IPS-11a (cell line): ENCODE measurements around the gene ATP4A.

Experiments
- H3K4me3 ChIP-seq: one replicate; pipeline ENCODE4 v1.5.1; 2013; ENCODE audit warnings: low read depth, low read length, control low read depth

Gene ATP4A

DNA sequence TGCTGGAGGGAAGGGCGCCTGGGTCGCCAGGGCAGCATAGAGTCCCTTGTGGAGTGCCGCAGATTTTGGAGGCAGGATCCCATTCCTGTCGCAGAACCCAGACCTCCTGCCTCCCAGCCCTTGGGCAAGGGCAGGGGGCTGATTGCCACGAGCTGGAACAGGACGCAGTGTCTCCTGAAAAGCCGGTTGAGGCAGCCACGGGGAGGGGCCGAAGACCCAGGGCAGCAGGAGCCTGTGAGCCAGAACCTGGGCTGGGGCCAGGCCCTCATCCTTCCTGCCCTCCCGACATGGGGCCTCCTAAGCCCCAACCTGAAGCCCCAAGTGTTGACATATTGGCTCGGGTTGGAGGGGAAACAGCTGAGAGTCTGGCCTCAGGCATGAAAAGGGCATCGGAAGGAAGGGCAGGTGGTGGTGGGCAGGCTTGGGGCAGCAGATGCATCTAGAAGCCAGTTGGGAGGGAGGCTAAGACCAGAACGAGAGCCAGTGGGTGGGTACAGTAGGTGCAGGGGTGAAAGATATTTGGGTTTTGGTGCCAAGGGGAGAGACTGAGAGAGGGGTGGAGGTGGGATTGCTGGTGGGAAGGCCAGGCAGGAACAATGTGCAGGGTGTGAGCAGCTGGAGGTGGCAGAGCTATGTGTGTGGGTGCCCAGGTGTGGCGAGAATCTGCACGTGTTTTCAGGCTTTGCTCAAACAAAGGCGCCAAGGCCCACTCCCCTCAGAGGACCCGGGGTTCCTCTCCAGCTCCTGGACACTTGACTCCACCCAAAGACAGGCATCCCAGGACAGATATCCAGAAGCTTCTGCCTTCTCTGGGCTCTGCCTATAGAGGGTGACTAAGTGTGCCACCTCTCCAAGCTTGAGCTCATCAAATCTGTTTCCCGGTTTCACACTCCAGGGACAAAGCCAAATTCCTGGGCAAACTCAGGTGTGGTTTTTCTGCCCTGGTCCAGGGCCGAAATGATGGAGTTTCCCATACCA, 33.9 kb downstream of the ATP4A start:
- H3K4me3 ChIP-seq, result no peak overlapping the region

DNA sequence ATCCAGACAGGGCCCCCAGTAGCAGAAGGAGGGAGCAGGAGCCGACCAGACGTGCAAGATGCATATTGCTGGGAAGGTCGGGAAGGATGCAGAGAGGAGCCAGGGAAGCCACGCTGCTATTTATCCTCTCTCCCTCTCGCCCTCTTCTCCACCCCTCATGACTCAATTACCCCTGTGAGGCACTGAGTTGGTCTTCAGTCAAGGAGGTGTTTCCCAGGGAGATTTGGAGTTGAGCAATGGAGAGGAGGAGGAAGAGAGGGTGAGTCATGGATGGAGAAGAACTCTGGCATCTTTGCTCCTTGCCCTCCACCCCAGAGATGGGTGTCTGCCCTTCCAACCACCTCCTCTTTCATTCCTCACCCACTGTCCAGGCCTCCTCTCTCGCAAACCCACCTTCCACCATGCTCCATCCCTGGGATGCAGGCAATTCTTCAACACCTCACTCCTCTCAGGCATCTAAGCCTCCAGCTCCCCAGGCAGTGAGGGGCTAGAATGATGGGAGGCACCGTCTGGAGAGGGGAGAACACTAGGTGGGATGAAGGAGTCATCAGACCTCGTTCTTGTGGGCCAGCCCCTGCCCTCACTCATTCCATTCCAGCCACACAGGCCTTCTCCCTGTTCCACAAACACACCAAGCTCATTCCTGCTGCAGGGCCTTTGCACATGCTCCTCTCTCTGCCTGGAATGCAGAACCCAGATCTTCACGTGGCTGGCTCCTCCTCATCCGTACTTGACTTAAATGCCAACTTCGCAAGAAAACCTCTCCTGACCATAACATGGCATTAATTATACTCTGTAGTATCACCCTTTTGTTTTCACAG, 35.0 kb downstream of the ATP4A start, which contains the start of gene SBSN:
Gene SBSN (minus strand): TSS at position 94 of the 821 bp plus-strand sequence. CDS start 30 bp downstream, at position 64.
- no peak within 1 kb of the TSS for H3K4me3 ChIP-seq

DNA sequence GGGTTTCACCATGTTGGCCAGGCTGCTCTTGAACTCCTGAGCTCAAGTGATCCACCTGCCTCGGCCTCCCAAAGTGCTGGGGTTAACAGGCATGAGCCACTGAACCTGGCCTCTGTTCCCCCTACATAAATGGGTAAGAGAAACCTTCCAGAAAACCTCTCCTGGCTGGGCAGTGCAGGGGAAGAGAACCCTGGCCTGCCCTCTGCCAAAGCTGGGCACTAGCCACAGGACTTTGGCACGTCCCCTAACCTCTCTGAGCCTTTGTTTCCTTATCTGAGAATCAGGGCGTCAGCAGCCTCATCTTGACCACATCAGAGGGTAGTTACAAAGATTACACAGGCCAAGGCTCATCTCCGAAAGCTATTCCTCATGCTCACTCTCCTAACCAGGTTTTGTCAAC, 37.6 kb downstream of the ATP4A start:
- no peak overlapping the region for H3K4me3 ChIP-seq

DNA sequence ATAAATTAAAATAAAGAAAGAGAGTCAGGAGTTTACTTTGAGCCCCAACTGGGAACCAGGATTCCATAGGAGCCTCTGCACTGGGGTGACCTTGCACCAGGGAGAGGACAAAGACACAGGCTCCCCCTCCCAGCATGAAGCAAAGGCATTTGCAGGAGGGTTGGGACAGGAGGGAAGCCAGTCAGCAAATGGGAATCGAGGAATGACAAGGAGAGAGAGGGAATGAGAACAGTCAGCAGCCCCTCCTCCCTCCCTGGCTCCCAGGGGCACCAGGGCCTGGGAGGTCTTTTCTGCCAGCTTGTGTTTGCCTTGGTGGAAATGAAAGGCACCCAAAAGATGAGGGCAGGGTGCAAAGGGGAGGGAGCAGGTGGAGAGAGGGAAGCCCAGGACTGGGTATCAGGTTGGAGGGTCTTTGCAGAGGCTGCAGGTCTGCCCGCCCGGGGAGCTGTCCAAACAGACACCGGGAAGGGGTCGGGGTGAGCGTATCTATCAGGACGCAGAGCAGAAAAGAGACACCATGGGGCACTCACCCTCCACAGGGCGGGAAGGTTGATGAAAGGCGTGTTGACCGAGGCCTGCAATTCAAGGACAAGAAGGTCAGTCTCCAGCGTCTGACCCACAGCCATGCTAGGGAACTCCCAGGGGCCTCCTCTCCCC, 39.1 kb downstream of the ATP4A start:
- no peak overlapping the region for H3K4me3 ChIP-seq

DNA sequence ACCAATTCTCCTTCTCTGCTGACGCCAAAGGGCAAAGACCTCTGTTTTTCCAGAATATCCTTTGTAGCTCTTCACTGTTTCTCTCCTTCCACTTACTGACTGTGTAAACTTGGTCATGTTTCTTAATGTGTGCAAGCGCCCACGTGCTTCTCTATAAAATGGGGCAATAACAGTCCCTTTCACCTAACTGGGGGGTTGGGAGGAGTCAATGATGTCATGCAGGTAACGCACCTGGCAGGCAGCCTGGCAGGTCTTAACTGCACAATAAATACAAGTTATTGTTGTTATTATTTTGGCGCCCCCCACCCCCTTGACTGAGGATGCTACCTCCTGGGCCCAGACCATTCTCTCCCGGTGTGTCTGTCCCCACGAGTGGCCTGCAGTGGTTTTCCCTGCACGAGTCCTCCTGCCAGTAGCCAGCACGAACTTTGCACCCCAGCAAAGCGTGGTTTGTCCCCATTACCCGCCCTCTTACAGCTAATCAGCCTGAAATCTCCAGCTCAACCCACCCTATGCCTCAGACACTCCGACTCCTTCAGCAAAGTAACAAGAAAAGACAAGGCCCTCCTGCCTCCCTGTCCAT, 40.6 kb downstream of the ATP4A start:
- H3K4me3 ChIP-seq, result no peak overlapping the region

DNA sequence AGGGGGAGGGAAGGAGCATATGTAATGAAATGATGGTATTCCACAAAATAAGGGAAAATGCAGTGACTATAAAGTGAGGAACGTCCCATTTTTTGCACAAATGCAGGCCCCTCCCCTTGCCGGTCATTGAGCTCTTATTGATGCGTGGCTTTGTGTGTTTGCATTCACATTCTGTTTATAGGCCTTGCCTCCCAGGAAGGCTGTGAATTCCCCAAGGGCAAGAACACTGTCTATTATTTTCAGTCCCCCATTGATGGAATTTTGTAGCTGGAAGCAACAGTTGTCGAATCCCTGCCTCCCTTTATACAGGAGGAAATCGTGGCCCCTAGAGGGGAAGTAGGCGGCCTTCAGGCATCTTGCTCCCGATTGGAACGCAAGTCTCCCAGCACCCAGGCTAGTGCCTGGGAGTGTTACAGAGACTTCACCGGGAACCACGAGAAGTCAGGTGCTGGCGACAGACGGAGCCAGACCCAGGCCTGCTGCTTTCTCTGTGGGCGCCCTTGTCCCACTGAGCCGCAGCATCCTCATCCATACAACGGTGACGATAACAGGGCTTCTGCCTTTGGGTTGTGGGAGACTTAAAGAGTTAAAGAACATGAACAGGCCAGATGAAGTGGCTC, 42.2 kb downstream of the ATP4A start:
- no peak overlapping the region for H3K4me3 ChIP-seq

DNA sequence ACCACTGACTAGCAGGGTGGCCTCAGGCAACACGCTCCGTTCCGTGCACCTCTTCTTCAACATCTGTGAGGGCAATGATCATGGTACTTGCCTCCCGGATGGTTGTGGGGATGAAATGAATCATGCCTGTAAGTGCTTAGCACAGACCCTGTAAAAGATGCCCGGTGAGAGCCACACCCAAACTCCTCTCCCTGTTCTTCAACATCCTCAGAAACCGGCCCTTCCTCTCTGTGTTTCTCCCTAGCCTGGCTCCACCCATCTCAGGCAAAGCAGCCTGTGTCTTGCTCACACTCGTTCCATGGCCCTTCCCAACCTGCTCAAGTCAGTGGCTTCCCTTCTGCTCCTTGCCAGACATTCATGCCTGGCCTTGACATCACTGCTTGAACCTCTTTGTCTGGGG, 44.2 kb downstream of the ATP4A start:
- H3K4me3 ChIP-seq, result no peak overlapping the region

DNA sequence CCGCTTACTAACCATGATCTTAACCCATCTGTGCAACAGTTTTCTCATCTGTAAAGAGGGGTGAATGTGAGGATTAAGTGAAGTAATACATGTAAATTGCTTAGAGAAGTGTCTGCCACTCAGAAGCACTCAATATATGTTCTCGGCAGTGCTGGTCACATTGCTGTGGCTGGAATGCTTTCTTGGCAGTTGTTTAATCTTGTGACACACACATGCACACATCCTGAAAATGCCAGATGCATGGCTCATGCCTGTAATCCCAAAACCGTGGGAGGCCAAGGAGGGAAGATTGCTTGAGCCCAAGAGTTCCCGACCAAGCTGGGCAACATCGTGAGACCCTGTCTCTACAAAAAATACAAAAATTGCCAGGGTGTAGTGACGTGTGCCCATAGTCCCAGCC, 45.1 kb downstream of the ATP4A start:
- H3K4me3 ChIP-seq, result no peak overlapping the region

DNA sequence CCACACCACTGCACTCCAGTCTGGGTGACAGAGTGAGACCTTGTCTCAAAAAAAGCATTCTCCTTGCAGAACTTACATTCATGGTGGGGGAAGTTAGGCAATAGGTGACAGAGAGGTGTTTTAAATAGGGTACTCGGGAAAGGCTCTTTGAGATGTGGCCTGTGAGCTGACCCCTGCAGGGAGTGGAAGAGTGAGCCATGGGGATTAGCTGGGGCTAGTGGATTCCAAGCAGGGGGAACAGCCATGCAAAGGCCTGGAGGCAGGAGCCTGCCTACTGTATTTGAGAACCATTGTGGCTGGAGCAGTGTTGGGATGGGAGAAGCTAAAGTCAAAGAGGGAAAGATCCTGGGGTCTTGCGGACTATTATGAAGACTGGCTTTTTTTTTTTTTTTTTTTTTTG, 46.1 kb downstream of the ATP4A start:
- no peak overlapping the region for H3K4me3 ChIP-seq

DNA sequence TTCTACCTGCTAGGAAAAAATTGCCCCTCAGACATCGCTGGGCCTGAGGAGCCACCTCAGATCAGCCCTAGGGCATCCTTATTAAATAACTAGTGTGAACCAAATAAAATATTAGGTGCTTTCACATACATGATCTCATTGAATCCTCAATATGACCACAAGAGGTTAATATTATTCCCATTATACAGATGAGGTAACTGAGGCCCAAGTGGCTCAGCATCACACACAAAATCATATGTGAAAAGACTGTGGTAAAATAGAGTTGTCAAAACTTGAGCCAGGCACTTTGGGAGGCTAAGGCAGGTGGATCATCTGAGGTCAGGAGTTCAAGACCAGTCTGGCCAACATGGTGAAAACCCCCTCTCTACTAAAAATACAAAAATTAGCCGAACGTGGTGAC, 47.1 kb downstream of the ATP4A start:
- no peak overlapping the region for H3K4me3 ChIP-seq

DNA sequence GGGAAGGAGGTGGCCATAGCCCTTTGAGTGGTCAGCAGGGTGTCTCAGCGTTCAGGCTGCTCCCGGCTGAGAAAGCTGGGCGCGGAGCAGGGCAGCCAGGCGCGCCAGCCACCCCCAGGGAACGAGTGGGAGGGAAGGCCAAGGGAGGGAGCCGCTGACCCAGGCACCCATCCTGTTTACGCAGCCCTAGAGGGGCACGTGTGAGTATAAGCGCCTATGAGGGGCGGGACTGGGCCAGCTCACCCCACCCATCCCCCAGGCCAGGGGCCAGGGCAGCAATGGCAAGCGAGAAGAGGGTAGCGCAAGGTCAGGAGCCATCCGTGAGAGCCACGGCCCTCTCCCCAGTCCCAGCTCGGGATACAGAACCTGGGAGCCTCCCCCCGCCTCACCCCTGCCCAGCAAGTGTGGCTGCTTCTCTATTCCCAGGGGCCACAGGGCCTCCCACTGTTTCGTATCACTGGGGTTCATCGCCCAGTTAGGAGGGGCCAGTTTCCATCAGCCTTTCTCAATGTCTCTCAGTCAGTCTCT, 49.1 kb downstream of the ATP4A start:
- H3K4me3 ChIP-seq, result no peak overlapping the region

DNA sequence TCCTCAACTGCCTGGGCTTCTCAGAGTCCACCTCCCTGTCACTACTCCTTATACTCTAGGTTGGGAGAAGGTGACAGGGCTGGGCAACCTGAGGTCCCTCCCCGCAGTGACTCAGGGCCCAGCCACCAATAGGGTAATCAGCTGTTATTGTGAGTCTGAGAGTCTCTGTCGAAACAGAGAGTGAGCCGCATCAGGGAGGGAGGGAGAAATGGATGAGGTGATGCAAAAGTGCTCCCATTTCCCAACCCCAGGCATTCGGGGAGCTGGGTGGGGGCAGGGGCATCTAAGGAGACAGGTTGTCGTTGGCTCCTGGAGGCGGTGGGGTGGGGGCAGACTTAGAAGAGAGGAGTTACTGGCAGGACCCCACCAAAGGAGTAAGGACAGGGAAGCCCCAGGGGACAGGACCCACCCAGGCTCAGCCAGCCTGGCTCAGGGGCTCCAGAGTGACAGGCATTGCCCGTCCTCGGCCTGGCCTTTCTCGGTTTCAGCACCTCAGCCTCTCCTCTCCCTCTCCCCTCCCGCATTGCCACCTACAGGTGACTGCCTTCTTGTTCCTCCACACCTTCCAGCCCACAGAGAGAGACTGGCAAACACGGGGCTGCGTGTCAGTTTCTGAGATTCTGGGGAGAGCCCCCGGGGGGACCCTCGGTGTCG, 49.7 kb downstream of the ATP4A start, which contains the start of gene DMKN:
Gene DMKN (minus strand): TSS at position 22 of the 654 bp plus-strand sequence. CDS start 174 bp downstream, outside the sequence.
- no peak within 1 kb of the TSS for H3K4me3 ChIP-seq

DNA sequence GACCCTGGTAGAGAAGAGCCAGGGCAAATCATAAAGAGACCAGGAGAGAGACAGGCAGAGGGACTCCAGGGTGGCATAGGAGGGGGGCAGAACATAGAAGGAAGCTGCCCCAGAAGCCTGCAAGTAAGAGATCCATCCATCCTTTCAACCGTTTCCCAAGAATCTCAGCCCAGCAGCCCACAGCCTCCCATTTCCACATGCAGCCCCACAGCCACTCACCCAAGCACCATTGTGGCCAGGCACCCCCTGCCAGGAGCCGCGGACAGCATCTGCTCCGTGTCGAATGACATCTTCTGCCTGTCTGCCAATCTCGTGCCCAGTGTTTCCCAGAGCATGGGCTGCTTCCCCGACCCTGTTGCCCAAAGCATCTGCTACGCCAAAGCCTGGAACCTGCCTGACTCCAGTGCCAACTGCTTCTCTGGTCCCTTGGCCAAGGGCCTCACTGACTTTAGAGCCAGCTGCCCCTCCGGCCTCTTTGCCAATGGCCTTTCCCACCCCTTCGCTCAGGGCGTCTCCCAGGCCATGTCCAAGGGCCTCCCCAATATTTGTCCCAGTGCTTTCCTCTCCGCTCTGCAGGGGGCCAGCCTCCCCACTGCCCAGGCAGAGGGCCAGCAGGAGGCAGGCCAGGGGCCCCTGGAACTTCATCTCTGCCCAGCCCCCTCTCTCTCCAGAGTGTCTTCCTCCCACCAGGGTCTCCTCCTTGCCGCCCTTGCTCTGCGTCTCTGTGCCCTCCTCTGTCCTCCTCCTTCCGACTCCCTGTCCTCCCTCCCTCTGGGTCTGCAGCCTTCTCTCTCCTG, 50.4 kb downstream of the ATP4A start:
- H3K4me3 ChIP-seq, result no peak overlapping the region

DNA sequence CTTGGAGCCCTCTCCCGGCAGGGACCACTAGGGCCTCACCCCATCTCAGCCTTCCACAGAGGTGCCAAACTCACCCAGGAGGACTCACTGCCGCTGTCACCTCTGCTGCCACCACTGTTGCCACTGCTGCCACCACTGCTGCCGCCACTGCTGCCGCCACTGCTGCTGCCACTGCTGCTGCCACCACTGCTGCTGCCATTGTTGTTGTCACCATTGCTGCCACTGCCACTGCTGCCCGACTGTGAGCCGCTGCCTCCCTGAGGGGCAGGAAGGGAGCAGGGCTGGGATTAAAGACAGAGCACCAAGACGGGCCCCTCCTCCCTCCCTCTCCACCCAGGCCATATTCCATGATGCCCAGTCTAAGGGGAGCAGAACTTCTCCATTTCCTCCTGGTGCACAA, 52.1 kb downstream of the ATP4A start:
- no peak overlapping the region for H3K4me3 ChIP-seq

DNA sequence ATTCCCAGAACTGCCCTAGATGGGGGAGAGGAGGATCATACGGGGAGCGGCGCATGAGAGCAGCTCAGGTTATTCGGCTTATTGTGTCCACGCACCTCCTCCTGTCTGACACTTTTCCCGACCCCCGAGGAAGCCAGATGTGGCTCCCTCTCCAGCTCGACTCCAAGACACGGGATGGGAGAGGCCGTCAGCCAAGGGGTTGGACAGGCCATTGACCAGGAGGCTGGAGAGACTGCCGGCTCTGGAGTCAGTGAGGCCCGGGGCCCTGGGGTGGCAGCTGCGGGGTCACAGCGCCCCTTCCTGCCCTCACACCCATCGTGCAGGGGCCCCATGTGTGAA, 52.9 kb downstream of the ATP4A start:
- no peak overlapping the region for H3K4me3 ChIP-seq

DNA sequence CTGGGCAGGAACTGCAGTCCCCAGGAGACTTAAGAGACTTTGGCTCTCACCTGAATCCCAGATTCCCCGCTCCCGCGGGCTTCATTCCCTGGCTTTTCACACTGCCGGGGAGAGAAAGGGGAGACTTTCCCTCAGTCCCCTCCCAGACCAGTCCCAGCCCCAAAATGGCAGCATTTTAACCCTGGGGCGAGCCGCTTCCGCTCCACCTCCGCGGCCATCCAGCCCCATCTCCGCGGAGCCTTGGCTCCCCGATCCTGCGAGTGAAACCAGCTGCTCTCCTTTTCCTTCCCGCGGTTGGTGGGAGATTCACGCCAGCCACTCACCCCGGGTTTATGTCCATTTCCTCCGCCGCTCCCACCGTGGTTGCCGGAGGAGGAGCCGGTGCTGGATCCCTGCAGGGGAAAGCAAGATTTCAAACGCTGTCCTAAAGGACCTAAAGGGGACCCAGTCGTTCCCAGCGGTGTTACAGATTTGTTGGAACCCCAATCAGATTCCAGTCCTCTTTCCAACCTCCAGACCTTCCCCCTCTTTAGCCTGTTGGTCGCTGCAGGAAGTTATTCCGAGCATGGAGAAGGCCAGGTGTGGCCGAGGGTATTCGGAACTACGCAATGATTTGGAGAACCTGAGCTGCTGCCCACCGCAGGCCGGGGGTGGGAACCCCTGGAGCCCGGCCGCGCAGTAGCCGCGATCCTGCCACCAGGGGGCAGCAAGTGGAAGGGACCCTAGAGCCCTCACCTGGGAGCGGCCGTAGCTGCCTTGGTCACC, 53.4 kb downstream of the ATP4A start:
- peak overlapping the region; percentile 82 for H3K4me3 ChIP-seq

DNA sequence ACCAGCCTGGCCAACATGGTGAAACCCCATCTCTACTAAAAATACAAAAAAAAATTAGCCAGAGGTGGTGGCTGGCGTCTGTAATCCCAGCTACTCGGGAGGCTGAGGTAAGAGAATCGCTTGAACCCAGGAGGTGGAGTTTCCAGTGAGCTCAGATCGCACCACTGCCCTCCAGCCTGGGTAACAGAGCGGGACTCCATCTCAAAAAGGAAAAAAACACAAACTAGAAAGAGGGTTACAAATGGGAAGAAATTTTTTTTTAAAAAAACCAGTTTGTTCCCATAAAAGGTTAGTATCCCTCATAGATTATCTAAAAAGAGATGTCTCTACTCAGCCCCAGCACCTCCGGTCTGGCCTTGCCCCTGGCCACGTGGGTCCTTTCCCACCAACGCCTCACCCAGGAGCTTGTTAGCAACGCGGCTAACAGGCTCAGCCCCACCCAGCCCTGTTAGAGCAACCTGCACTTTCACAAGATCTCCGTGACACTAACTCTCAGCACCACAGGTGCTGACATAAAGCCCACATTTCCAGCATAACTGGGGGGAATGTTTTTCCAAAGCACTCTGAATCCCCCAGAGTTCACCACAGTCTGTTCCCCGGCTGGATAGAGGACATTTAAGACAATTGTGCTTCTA, 54.3 kb downstream of the ATP4A start:
- peak overlapping the region; percentile 82 for H3K4me3 ChIP-seq

DNA sequence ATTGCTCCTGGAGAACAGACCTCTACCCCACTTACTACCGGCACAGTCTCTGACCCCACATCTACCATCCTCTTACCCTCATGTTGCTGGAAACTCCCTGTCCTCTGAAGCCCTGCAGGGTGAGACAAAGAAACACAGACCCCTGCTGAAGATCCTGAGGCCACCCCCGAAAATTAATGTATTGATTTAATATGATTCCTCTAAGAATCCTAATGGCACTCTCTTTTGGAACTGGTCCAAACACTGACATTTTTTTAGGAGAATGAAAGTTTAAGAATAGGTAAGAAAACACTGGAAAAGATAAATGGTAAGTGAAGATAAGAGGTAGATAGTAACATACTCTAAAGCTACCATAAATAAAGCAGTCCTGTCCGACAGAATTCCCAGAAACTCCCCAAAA, 55.3 kb downstream of the ATP4A start:
- H3K4me3 ChIP-seq, result no peak overlapping the region
